Measurements from ENCODE around the gene TUBB6. TPM values are rescaled to one million over a fixed set of nuclear protein-coding genes. Genes with fewer than 3 reads are reported as not detected.

Gene TUBB6
- total RNA-seq, 1 donor from 2014 or later, result 35.6 TPM

DNA sequence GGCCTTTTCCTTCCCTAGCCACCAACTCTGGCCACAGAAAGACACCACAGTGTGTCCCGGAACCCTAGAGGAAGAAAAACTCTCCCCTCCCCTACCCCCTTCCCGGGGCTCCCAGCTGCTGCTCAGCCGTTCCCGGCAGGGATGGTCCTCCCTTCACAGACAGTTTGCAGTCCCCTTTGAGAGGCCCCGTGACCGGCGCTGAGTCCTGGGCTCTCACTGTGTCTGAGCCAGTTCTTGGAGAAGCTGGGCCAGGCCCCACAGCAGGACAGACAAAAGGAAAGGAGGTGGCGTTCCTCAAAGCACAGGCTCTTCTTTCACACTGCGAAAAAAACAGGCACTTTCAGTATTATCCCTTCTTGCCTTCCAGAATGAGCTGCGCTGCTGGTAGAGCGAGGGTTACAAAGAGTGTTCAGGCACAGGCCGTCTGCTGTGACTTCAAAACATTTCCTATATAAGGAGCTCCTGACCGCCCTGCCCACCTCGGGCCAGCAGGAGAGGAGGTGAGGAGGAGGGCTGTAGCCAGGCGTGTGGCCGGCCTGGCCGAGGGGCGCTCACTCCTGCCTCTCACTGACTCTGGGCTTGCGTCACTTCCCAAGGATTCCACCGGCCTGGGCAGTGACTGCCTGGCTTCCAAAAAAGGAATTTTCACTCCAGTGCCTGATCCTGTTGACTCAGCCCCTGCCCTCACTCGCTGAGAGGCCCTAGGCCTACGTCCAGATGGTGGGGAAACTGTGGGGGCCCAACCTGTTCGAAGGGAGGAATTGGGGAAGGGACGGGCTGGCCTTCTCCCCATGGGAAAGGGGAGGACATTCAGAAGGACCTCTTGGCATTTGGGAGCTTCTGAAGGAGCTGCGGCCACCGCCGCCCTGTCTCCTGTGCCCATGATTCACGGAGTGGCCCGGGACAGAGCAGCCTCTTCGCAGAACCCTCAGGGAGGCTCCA, 29.0 kb upstream of the TUBB6 start:
- TF ChIP-seq, protein P1, sequence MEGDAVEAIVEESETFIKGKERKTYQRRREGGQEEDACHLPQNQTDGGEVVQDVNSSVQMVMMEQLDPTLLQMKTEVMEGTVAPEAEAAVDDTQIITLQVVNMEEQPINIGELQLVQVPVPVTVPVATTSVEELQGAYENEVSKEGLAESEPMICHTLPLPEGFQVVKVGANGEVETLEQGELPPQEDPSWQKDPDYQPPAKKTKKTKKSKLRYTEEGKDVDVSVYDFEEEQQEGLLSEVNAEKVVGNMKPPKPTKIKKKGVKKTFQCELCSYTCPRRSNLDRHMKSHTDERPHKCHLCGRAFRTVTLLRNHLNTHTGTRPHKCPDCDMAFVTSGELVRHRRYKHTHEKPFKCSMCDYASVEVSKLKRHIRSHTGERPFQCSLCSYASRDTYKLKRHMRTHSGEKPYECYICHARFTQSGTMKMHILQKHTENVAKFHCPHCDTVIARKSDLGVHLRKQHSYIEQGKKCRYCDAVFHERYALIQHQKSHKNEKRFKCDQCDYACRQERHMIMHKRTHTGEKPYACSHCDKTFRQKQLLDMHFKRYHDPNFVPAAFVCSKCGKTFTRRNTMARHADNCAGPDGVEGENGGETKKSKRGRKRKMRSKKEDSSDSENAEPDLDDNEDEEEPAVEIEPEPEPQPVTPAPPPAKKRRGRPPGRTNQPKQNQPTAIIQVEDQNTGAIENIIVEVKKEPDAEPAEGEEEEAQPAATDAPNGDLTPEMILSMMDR (IDR thresholded peaks at IDR 0.05; ENCODE audit: partially characterized antibody, unreplicated experiment), result no peak
- Mint-ChIP-seq H3K4me3 (ENCODE audit: unreplicated experiment) (no peak overlapping the region), H3K4me1 (ENCODE audit: low read depth, unreplicated experiment) (peaks cover 1% of the 10 kb centered on the region), H3K36me3 (ENCODE audit: unreplicated experiment) (no peaks in the 10 kb centered on the region), H3K27ac (ENCODE audit: unreplicated experiment) (no peak overlapping the region), H3K9me3 (ENCODE audit: unreplicated experiment) (no peaks in the 10 kb centered on the region), H3K27me3 (ENCODE audit: unreplicated experiment) (peaks cover 7% of the 10 kb centered on the region)
- DNase-seq, result peak; percentile 49

DNA sequence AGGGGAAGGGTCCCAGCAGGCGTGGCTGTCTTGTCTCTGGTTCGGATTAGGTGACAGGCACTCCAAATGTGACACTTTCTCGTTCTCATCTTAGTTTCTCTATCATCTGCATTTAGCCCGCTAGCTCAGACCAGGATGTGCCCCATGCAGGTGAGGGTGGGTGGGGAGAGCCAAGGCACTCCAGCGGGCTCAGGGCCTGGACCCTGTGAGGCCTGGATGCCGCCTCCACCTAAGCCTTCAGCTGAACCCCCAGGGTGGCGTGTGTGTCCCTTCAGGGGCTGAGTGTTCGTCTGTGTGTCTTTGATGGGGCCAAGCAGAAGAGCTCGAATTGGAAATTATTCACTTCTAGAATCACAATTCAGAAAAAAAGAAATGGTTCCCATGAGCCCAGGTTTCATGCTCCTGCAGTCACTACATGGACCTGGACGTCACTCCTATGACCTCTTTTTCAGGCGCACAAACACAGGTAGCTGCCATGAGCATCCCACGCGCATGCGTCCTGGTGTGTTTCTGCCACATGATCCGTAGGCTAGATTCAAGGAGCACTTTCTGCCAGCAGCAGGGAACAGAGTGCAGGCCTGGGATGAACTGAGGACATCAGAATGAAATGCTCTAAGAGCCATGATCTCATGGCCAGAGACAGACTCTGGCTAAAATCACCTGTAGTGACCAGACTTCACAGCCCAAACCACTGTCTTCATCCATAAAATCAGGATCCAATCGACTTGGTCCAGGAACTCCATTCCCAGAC, 28.1 kb upstream of the TUBB6 start:
- H3K27me3 Mint-ChIP-seq (ENCODE audit: unreplicated experiment), result peaks cover 7% of the 10 kb centered on the region
- TF ChIP-seq, protein P1 (IDR thresholded peaks at IDR 0.05; ENCODE audit: partially characterized antibody, unreplicated experiment), result no peak
- no peaks in the 10 kb centered on the region for H3K9me3 Mint-ChIP-seq (ENCODE audit: unreplicated experiment)
- no peaks in the 10 kb centered on the region for H3K36me3 Mint-ChIP-seq (ENCODE audit: unreplicated experiment)
- no peak overlapping the region for H3K4me3 Mint-ChIP-seq (ENCODE audit: unreplicated experiment)
- no peak for DNase-seq
- H3K4me1 Mint-ChIP-seq (ENCODE audit: low read depth, unreplicated experiment), result peaks cover 1% of the 10 kb centered on the region
- H3K27ac Mint-ChIP-seq (ENCODE audit: unreplicated experiment), result peak overlapping the region; percentile 52

DNA sequence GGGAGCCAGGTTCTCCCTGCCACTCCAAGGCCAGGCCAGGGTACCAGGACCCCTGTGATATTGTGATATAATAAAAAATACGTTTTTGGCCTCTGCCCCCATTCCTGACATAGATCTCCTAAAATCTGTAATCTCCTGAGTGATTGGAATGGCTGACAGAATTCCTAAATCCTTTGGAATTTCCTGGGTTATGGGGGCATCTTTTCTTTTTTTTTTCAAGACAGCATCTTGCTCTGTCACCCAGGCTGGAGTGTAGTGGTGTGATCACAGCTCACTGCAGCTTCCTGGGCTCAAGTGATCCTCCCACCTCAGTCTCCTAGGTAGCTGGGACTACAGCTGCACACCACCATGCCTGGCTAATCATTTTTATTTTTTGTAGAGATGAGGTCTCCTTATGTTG, 26.2 kb upstream of the TUBB6 start:
- Mint-ChIP-seq H3K4me1 (ENCODE audit: low read depth, unreplicated experiment) (no peaks in the 10 kb centered on the region), H3K4me3 (ENCODE audit: unreplicated experiment) (no peak overlapping the region), H3K27me3 (ENCODE audit: unreplicated experiment) (peaks cover 7% of the 10 kb centered on the region), H3K27ac (ENCODE audit: unreplicated experiment) (no peak overlapping the region), H3K36me3 (ENCODE audit: unreplicated experiment) (no peaks in the 10 kb centered on the region), H3K9me3 (ENCODE audit: unreplicated experiment) (no peaks in the 10 kb centered on the region)
- TF ChIP-seq, protein P1 (IDR thresholded peaks at IDR 0.05; ENCODE audit: partially characterized antibody, unreplicated experiment), result no peak
- no peak for DNase-seq

DNA sequence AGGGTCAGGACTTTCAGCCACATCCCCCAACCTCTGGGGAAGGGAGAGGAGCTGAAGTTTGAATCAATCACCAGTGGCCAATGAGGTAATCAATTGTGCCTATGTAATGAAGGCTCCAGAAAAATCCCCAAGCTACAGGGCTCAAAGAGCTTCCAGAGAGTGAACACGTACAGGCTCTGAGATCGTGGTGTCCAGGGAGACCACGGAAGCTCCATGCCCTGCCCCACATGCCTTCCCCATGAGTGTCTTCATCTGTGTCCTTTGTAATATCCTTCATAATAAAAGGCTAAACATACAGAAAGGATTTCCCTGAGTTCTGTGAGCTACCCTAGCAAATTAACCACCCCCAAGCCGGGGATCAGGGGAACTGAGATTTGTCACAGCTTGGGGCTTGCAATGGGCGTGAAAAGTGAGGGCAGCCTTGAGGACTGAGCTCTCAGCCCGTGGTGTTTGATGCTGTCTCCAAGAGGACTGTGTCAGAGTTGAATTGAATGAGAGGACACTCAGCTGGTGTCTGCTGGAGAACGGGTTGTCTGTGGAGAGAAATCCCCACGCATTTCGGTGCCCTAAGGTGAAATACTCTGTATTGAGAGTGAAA, 25.5 kb upstream of the TUBB6 start:
- TF ChIP-seq, protein P1 (IDR thresholded peaks at IDR 0.05; ENCODE audit: partially characterized antibody, unreplicated experiment), result peak; percentile 3
- peaks cover 3% of the 10 kb centered on the region for H3K27me3 Mint-ChIP-seq (ENCODE audit: unreplicated experiment)
- no peak overlapping the region for H3K27ac Mint-ChIP-seq (ENCODE audit: unreplicated experiment)
- no peaks in the 10 kb centered on the region for H3K9me3 Mint-ChIP-seq (ENCODE audit: unreplicated experiment)
- no peaks in the 10 kb centered on the region for H3K36me3 Mint-ChIP-seq (ENCODE audit: unreplicated experiment)
- DNase-seq, result no peak
- no peaks in the 10 kb centered on the region for H3K4me1 Mint-ChIP-seq (ENCODE audit: low read depth, unreplicated experiment)
- no peak overlapping the region for H3K4me3 Mint-ChIP-seq (ENCODE audit: unreplicated experiment)
